ENCODE results near the gene AGBL1.

GRCh38 chr15:86837294-86838061 is 757.8 kb downstream of the AGBL1 start:
- TF ChIP-seq POLR2A (IDR thresholded peaks at IDR 0.05; ENCODE audit: low read depth, low read length) (no peak), POLR2AphosphoS5 (IDR thresholded peaks at IDR 0.05; ENCODE audit: low read depth, low read length) (no peak), TAF1 (IDR thresholded peaks at IDR 0.05; ENCODE audit: borderline replicate concordance, low read depth, low read length) (no peak)

Measured in GM12892 (cell line).